ENCODE data around the gene CCDC30. TPM values are rescaled to one million over a fixed set of nuclear protein-coding genes. Genes with fewer than 3 reads are reported as not detected.

The CCDC30 gene
- total RNA-seq, 1 donor from 2014 or later, result 4.1 TPM

- no peak for DNase-seq (ENCODE audit: extremely low spot score, unreplicated experiment)
- TF ChIP-seq CTCF (IDR thresholded peaks at IDR 0.05), result no peak
- Mint-ChIP-seq H3K9me3 (ENCODE audit: unreplicated experiment) (no peaks in the 10 kb centered on the region), H3K27me3 (ENCODE audit: unreplicated experiment) (peaks cover 14% of the 10 kb centered on the region), H3K4me1 (ENCODE audit: unreplicated experiment) (peaks cover 8% of the 10 kb centered on the region), H3K27ac (ENCODE audit: unreplicated experiment) (no peak overlapping the region), H3K4me3 (ENCODE audit: unreplicated experiment) (no peak overlapping the region), H3K36me3 (ENCODE audit: unreplicated experiment) (no peaks in the 10 kb centered on the region)
These were observed 20.4 kb upstream of the CCDC30 start for GRCh38 chr1:42442662-42443061.

- Mint-ChIP-seq H3K36me3 (ENCODE audit: unreplicated experiment) (no peaks in the 10 kb centered on the region), H3K27ac (ENCODE audit: unreplicated experiment) (no peak overlapping the region), H3K4me3 (ENCODE audit: unreplicated experiment) (no peak overlapping the region), H3K4me1 (ENCODE audit: unreplicated experiment) (no peaks in the 10 kb centered on the region), H3K9me3 (ENCODE audit: unreplicated experiment) (no peaks in the 10 kb centered on the region), H3K27me3 (ENCODE audit: unreplicated experiment) (peaks cover 50% of the 10 kb centered on the region)
- no peak for TF ChIP-seq CTCF (IDR thresholded peaks at IDR 0.05)
- no peak for DNase-seq (ENCODE audit: extremely low spot score, unreplicated experiment)
These were observed 13.8 kb upstream of the CCDC30 start for GRCh38 chr1:42449256-42449655.

GRCh38 chr1:42450061-42450460 lies 13.0 kb upstream of the CCDC30 start:
- H3K4me1 Mint-ChIP-seq (ENCODE audit: unreplicated experiment), result no peaks in the 10 kb centered on the region
- H3K27me3 Mint-ChIP-seq (ENCODE audit: unreplicated experiment), result peaks cover 50% of the 10 kb centered on the region

GRCh38 chr1:42453386-42453785 lies 9.7 kb upstream of the CCDC30 start:
- H3K9me3 Mint-ChIP-seq (ENCODE audit: unreplicated experiment), result no peaks in the 10 kb centered on the region
- TF ChIP-seq CTCF (IDR thresholded peaks at IDR 0.05), result no peak
- H3K27me3 Mint-ChIP-seq (ENCODE audit: unreplicated experiment), result peaks cover 30% of the 10 kb centered on the region
- no peak for DNase-seq (ENCODE audit: extremely low spot score, unreplicated experiment)
- H3K27ac Mint-ChIP-seq (ENCODE audit: unreplicated experiment), result no peak overlapping the region
- peaks cover 6% of the 10 kb centered on the region for H3K36me3 Mint-ChIP-seq (ENCODE audit: unreplicated experiment)
- peaks cover 21% of the 10 kb centered on the region for H3K4me1 Mint-ChIP-seq (ENCODE audit: unreplicated experiment)
- H3K4me3 Mint-ChIP-seq (ENCODE audit: unreplicated experiment), result no peak overlapping the region

More at GRCh38 chr1:42450061-42450460, 13.0 kb upstream of the CCDC30 start:
- no peak for DNase-seq (ENCODE audit: extremely low spot score, unreplicated experiment)
- Mint-ChIP-seq H3K4me3 (ENCODE audit: unreplicated experiment) (no peak overlapping the region), H3K9me3 (ENCODE audit: unreplicated experiment) (no peaks in the 10 kb centered on the region), H3K27ac (ENCODE audit: unreplicated experiment) (no peak overlapping the region), H3K36me3 (ENCODE audit: unreplicated experiment) (no peaks in the 10 kb centered on the region)
- TF ChIP-seq CTCF (IDR thresholded peaks at IDR 0.05), result no peak

- no peak overlapping the region for H3K27ac Mint-ChIP-seq (ENCODE audit: unreplicated experiment)
- H3K36me3 Mint-ChIP-seq (ENCODE audit: unreplicated experiment), result peaks cover 12% of the 10 kb centered on the region
- no peaks in the 10 kb centered on the region for H3K9me3 Mint-ChIP-seq (ENCODE audit: unreplicated experiment)
- DNase-seq (ENCODE audit: extremely low spot score, unreplicated experiment), result no peak
- H3K4me1 Mint-ChIP-seq (ENCODE audit: unreplicated experiment), result peaks cover 21% of the 10 kb centered on the region
- H3K4me3 Mint-ChIP-seq (ENCODE audit: unreplicated experiment), result peak overlapping the region; percentile 34
- TF ChIP-seq CTCF (IDR thresholded peaks at IDR 0.05), result no peak
- peaks cover 25% of the 10 kb centered on the region for H3K27me3 Mint-ChIP-seq (ENCODE audit: unreplicated experiment)
These were observed 8.7 kb upstream of the CCDC30 start for GRCh38 chr1:42454403-42454802.

Measured in osteocyte (in vitro differentiated cells).